Kidney (tissue), 14 donors: ENCODE results near the gene CNTN5. TPM values are rescaled to one million over a fixed set of nuclear protein-coding genes. Genes with fewer than 3 reads are reported as not detected.

Experiments used
- DNase-seq, 5 donors: peaks; one replicate each; pipeline ENCODE4 v3.0.0-alpha.2; 2013 to 2020
- FAIRE-seq: peaks from 2 replicates; lab custom pipeline; 2012; peaks lifted over from hg19 to GRCh38; lab: Jason Lieb, UNC
- H3K27ac ChIP-seq, 2 donors: one replicate each; pipeline ENCODE4 v1.7.0; 2013; ENCODE audit warnings: low read depth in 2 of 2, low read length in 2 of 2, inconsistent platforms in 1 of 2
- H3K27me3 ChIP-seq: one replicate; pipeline ENCODE4 v1.7.1; 2013; ENCODE audit warnings: low read length, inconsistent platforms; ENCODE audit not compliant: control insufficient read depth, insufficient read depth
- H3K36me3 ChIP-seq, 3 donors: one replicate each; pipeline versions ENCODE4 v1.7.0 to v1.7.1; 2013; ENCODE audit warnings: low read length in 3 of 3, control low read depth in 1 of 3, inconsistent platforms in 1 of 3; ENCODE audit not compliant: insufficient read depth in 3 of 3, control insufficient read depth in 2 of 3
- H3K4me1 ChIP-seq, 3 donors: one replicate each; pipeline versions ENCODE4 v1.7.0 to v1.7.1; 2013; ENCODE audit warnings: low read length in 3 of 3, inconsistent platforms in 1 of 3, low read depth in 1 of 3; ENCODE audit not compliant: control insufficient read depth in 2 of 3, insufficient read depth in 2 of 3
- H3K4me3 ChIP-seq, 3 donors: one replicate each; pipeline versions ENCODE4 v1.7.0 to v1.8.1; 2013; ENCODE audit warnings: low read length in 3 of 3, control low read depth in 1 of 3, inconsistent platforms in 1 of 3
- H3K9ac ChIP-seq, 3 donors: one replicate each; pipeline versions ENCODE4 v1.7.0 to v1.7.1; 2013; ENCODE audit warnings: low read length in 3 of 3, control low read depth in 1 of 3, inconsistent platforms in 1 of 3
- H3K9me3 ChIP-seq, 3 donors: one replicate each; pipeline versions ENCODE4 v1.7.0 to v1.7.1; 2013; ENCODE audit warnings: low read length in 3 of 3, control low read depth in 1 of 3, inconsistent platforms in 1 of 3; ENCODE audit not compliant: control insufficient read depth in 2 of 3, insufficient read depth in 1 of 3
- CTCF ChIP-seq: IDR thresholded peaks from 3 replicates; pipeline ENCODE4 v1.5.1; 2012; ENCODE audit warnings: mild to moderate bottlenecking, moderate library complexity, borderline replicate concordance; ENCODE audit not compliant: insufficient read depth; ENCODE audit errors: extremely low read depth
- intact Hi-C: fragments of 100-400 bp; cut with DNase I; formaldehyde crosslinking; loops from one replicate; pipeline ENCODE4 v1.11.1; 2022
- polyA plus RNA-seq: library from polyadenylated mRNA; stranded (reverse); fragments of 350-450 nt; fragmentation: Illumina TruSeq; extraction: RNeasy Lipid Tissue Mini Kit (QIAGEN cat#74804); gene quantifications from one replicate; pipeline ENCODE4 v1.2.3, GENCODE V29; 2014; ENCODE audit warnings: low read depth, low replicate concordance; ENCODE audit not compliant: insufficient read depth
- total RNA-seq: library from RNA; stranded (reverse); fragmentation: NEBNext Ultra II Directional; extraction: Animal tissue kit (Norgen Biotek cat#: 25700); gene quantifications from one replicate; pipeline ENCODE4 v1.2.1, GENCODE V29; 2021
- donor health status: control.
- donor health status: control.
- donor health status: control.
- donor health status: control.
- donor health status: control.
- donor health status: DM: yes; HTN: yes; CAD: no.
- donor health status: Normal renal cell carcinoma (clear cell type).

Gene CNTN5
- total and polyA plus RNA-seq, 2 donors from 2014 or later = 0.11 to 0.66 TPM

- no peak for FAIRE-seq
- TF ChIP-seq CTCF = no peak
- Histone ChIP-seq H3K4me3 (no peak overlapping the region), H3K4me1 (no peaks in the 10 kb centered on the region), H3K36me3 (no peaks in the 10 kb centered on the region), H3K27ac (no peak overlapping the region), H3K27me3 (no peaks in the 10 kb centered on the region), H3K9ac (no peak overlapping the region), H3K9me3 (no peaks in the 10 kb centered on the region)
- no peak for DNase-seq
- intact Hi-C loops = no loop called here
Observed at GRCh38 chr11:99148352-99148751, 127.6 kb downstream of the CNTN5 start.

- peak in 1 of 5 donors; percentile 46 for DNase-seq
- no peak for TF ChIP-seq CTCF
- H3K4me3 ChIP-seq = no peak overlapping the region
- no peak for FAIRE-seq
- no peaks in the 10 kb centered on the region for H3K9me3 ChIP-seq
- H3K36me3 ChIP-seq = no peaks in the 10 kb centered on the region
- intact Hi-C loops = no loop called here
- no peaks in the 10 kb centered on the region for H3K27me3 ChIP-seq
- H3K4me1 ChIP-seq = no peaks in the 10 kb centered on the region
- H3K9ac ChIP-seq = no peak overlapping the region
- H3K27ac ChIP-seq = no peak overlapping the region
Observed at GRCh38 chr11:99154277-99154676, 133.5 kb downstream of the CNTN5 start.

- intact Hi-C loops = no loop called here
- Histone ChIP-seq H3K9me3 (no peaks in the 10 kb centered on the region), H3K27me3 (no peaks in the 10 kb centered on the region), H3K4me3 (no peak overlapping the region), H3K9ac (no peak overlapping the region), H3K36me3 (no peaks in the 10 kb centered on the region), H3K4me1 (no peaks in the 10 kb centered on the region), H3K27ac (no peak overlapping the region)
- FAIRE-seq = no peak
- DNase-seq = no peak
- no peak for TF ChIP-seq CTCF
Observed at GRCh38 chr11:99160447-99160846, 139.7 kb downstream of the CNTN5 start.

GRCh38 chr11:99162819-99163218, 142.1 kb downstream of the CNTN5 start:
- no peak for DNase-seq
- Histone ChIP-seq H3K9ac (no peak overlapping the region), H3K4me1 (no peaks in the 10 kb centered on the region), H3K9me3 (no peaks in the 10 kb centered on the region), H3K27me3 (no peaks in the 10 kb centered on the region), H3K27ac (no peak overlapping the region), H3K4me3 (no peak overlapping the region), H3K36me3 (no peaks in the 10 kb centered on the region)
- intact Hi-C loops = no loop called here
- TF ChIP-seq CTCF = no peak
- FAIRE-seq = no peak
